8988T (cell line): Measurements from ENCODE around the gene ZNF575.

Source experiments
- DNase-seq: peaks from one replicate; pipeline ENCODE4 v3.0.0; 2011

ZNF575 gene

GRCh38 chr19:43575156-43575950, 42.4 kb downstream of the ZNF575 start, which contains the start of the genes PINLYP and XRCC1:
Gene PINLYP, plus strand, starts transcription at chr19:43575801. Its CDS starts 1,391 bp downstream, at chr19:43577192.
Gene XRCC1, minus strand, starts transcription at chr19:43575527. Its CDS starts 69 bp downstream, at chr19:43575458.
- DNase-seq: peak; percentile 82

- no peak for DNase-seq
Measured at GRCh38 chr19:43575955-43576878, 43.2 kb downstream of the ZNF575 start.

- DNase-seq: no peak
Measured at GRCh38 chr19:43578787-43579186, 45.8 kb downstream of the ZNF575 start.

GRCh38 chr19:43581467-43581866, 48.5 kb downstream of the ZNF575 start:
- no peak for DNase-seq

GRCh38 chr19:43582495-43582894, 49.5 kb downstream of the ZNF575 start:
- no peak for DNase-seq

- no peak for DNase-seq
Measured at GRCh38 chr19:43584484-43584883, 51.5 kb downstream of the ZNF575 start.
